Posterior cingulate gyrus (tissue), 11 donors: ENCODE measurements around the gene MYO5C.
"Not testable (repeated sequence)": the region's sequence is repeated elsewhere in the genome, so short reads cannot be mapped to it uniquely, and the experiment has no call there.

ENCODE experiments used
- DNase-seq, 10 donors: peaks; one replicate each; pipeline versions ENCODE4 v3.0.0 to v3.0.0-alpha.2; 2020 to 2021; ENCODE audit warnings: mixed read lengths in 3 of 10
- intact Hi-C: fragments of 100-400 bp; cut with DNase I; formaldehyde crosslinking; loops from one replicate; pipeline ENCODE4 v1.15.1; 2023

MYO5C gene

DNA sequence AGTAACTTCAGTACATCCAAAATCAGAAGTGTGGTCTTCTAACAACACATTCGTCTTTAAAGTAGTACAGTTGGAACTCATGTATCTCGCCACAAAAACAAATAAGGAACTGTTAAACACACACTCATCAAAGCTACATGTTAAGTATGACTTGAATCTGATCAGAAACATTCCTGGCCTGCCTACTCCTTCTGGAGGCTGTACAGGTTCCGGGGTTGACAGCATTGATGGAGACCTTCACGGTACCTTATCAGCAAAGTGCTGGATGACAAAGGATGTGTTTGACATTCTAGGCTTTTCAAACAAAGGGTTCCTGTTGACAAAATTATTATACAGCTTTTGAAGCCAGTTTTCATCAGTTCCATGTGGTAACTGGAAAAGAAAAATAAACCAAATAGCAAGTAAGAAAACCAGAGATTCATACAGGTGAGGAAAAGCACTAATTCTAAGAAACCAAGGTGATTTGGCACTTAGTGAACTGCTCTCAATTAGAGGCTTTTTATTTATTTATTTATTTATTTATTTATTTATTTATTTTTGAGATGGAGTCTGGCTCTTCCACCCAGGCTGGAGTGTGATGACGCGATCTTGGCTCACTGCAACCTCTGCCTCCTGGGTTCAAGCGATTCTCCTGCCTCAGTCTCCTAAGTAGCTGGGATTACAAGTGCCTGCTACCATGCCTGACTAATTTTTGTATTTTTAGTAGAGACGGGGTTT lies 44.3 kb downstream of the MYO5C start:
- no peak for DNase-seq
- intact Hi-C loops = no loop called here

DNA sequence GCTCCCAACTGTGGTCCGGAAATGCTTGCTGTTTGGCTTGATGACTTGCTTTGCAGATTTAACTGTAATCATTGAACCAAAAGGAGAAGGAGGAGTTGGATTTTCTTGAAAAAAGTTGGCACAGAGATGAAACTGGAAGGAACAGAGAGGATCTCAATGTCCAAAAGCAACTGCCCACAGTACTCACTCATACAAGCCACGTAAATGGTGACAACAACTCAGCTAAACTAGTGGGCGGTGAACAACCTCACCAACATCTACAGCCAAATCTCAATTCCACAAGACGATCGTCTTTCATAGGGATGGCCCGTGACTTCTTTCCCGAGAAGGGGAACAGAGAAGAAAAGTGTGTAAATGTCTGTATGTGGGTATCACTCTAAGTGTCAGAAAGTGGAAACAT lies 48.1 kb downstream of the MYO5C start:
- intact Hi-C loops = no loop called here
- no peak for DNase-seq

GRCh38 chr15:52246686-52247431 lies 48.7 kb downstream of the MYO5C start:
- intact Hi-C loops = no loop called here
- DNase-seq = no peak

DNA sequence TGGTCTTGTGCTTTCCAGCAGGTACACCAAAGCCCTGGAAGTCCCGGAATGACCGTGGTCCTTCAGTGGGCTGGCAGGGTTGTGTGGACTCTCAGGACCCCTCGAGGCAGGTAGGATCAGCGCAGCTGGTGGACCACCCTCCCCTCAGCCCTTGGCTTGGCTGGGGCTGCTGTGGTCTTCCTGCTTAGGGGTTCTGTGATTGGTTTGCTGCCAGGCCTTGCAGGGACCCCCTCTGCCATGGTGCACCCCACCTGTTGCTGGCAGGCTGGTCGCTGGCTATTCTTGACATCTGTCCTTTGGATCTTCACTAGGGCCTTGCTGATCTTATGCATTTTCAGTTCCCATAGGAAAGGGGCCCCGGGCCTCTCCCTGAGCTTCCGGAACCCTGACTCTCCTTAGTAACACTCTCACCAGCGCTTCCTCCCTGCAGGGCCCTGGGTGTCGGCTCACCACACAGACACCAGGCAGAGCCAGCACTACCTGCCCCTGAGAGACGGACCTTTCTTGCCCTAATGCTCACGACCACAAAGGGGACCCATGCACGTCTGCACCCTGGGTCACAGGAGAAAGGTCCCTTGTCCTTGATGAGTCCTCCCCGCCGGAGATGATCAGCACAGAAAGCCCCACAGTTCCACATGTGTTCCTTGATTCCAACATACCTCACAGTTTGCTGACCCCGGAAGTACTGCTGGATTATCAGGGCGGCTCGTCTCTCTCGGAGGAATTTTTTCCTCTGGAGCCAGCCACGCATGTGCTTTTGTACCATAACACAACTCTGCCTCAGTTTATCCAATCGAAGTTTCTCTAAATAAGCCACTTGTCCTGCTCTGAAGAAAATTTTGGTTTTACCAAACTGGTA lies 51.7 kb downstream of the MYO5C start:
- DNase-seq = peak in 1 of 10 donors; percentile 70
- intact Hi-C loops = no loop called here

DNA sequence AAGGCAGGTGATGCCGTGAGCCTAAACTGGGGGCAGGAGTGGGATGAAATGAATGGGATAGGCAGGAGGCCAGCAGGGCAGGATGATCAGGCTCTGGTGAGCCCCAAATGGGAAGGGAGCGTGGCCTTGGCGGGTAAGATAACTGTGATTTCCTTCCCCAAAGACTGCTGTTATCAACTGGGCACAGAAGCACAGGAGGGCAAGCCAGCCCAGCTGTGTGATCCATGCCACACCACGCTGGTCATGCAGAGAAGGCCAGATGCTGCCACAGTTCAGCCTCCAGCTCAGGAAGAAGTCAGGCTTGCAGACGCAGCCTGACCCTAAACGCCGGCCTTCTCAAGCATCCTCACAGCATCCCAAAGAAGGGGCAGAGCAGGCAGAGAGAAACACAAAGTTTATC lies 52.3 kb downstream of the MYO5C start:
- intact Hi-C loops = no loop called here
- DNase-seq = no peak

DNA sequence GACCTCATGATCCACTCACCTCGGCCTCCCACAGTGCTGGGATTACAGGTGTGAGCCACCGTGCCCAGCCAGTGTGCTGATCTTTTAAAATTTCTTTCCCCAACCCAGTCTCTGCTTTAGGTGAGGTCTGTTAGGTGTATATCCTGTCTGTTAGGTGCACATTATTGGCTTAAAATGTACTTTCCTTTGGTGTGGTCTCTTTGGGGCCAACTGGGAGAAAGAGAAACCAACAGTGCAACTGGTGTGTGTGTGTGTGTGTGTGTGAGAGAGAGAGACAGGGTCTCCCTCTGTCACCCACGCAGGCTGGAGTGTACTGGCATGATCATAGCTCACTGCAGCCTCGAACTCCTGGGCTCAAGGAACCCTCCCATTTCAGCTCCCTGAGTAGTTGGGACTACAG lies 54.1 kb downstream of the MYO5C start:
- intact Hi-C loops = no loop called here
- DNase-seq = no peak

DNA sequence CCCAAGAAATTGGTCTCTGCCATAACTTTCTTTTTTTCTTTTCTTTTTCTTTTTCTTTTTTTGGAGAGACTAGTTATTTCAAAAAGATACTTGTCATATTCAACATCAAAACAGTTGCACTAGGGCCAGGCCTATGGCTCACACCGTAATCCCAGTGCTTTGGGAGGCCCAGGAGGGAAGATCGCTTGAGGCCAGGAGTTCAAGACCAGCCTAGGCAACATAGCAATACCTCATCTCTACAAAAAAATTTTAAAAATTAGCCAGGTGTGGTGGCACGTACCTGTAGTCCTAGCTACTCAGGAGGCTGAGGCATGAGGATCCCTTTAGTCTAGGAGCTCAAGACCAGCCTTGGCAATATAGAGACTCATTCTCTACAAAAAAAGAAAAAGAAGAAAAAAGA lies 55.4 kb downstream of the MYO5C start:
- intact Hi-C loops = no loop called here
- DNase-seq = no peak

- intact Hi-C loops, DNase-seq: not testable (repeated sequence)
Measured at GRCh38 chr15:52238989-52239525, 56.5 kb downstream of the MYO5C start.

GRCh38 chr15:52238149-52238548 lies 57.5 kb downstream of the MYO5C start:
- intact Hi-C loops = no loop called here
- DNase-seq = peak in 1 of 10 donors; percentile 55

GRCh38 chr15:52236013-52236412 lies 59.6 kb downstream of the MYO5C start:
- no peak for DNase-seq
- intact Hi-C loops = no loop called here

DNA sequence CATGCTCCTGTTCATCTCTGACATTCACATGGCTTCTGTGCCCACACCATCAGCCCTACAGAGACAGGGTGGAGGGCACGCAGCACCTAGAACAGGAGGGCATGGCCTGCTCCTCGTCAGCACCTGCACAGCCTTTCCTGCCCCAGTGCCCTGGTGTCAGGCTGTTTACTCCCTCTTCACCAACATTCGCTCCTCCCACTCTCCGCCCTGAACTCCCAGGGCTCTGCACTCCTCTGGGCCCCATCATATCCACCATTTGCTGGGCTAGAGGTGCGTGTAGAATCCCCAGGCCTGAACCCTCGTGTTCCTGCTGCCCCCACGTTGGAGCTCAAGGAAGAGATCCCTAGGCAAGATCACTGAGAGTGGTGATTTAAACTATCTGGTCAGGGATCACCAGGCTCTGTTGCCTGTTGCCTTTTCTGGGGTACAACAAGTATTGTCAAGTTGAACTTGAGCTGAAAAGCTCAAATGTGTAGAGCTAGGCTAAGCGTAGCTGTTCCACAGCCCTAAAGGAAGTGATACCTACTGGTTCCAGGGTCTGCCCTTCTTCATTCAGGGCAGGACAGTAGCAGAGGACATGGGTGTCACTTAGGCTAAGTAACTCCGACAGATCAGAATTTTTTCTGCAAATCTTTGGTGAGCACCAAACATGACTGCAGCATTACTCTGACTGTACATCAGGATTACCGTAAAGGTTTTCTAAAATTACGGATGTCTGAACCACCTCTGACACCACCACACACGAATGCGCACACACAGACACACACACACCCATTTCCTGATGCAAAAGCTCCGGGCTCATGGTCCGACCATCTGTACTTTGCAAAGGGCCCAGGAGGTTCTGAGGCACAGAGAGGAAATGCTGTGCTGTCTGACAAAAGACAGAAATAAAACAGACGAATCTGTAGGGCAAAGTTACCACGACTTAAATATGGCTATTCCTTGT lies 60.7 kb downstream of the MYO5C start:
- DNase-seq = no peak
- intact Hi-C loops = no loop called here

DNA sequence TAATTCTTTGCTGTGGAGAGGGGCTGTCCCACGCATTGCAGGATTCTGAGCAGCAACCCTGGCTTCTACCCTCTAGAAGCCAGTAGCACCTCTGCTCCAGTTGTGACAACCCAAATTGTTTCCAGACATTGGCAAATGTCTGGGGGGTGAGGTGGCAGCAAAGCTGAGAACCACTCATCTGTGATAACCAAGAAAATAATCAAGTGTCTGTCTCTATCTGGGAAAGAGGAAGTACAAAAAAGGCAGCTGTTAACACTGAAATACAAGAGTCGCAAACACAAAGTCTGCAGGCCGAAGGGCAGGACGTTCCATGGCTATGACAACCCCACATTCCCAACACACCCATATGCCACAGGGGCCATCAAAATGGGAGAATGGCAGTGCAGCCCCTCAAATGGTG lies 62.2 kb downstream of the MYO5C start:
- no peak for DNase-seq
- intact Hi-C loops = no loop called here

GRCh38 chr15:52232327-52232726 lies 63.3 kb downstream of the MYO5C start:
- no peak for DNase-seq
- intact Hi-C loops = no loop called here

- DNase-seq = no peak
- intact Hi-C loops = no loop called here
Measured at GRCh38 chr15:52230073-52230472, 65.5 kb downstream of the MYO5C start.

- DNase-seq = no peak
Measured at GRCh38 chr15:52228921-52229320, 66.7 kb downstream of the MYO5C start.

GRCh38 chr15:52227456-52227855 lies 68.1 kb downstream of the MYO5C start:
- intact Hi-C loops = loop anchor here (5.0 kb wide), 1 partner anchor 340 kb away; no protein-coding TSS in a partner anchor
- peak in 5 of 10 donors; percentile 35 to 67 (median 52) for DNase-seq

More at GRCh38 chr15:52228921-52229320, 66.7 kb downstream of the MYO5C start:
- intact Hi-C loops = loop anchor here (5.0 kb wide), 1 partner anchor 342 kb away; no protein-coding TSS in a partner anchor

- DNase-seq = no peak
- intact Hi-C loops = loop anchor here (5.0 kb wide), 1 partner anchor 338 kb away; no protein-coding TSS in a partner anchor
Measured at GRCh38 chr15:52225230-52225629, 70.4 kb downstream of the MYO5C start.

DNA sequence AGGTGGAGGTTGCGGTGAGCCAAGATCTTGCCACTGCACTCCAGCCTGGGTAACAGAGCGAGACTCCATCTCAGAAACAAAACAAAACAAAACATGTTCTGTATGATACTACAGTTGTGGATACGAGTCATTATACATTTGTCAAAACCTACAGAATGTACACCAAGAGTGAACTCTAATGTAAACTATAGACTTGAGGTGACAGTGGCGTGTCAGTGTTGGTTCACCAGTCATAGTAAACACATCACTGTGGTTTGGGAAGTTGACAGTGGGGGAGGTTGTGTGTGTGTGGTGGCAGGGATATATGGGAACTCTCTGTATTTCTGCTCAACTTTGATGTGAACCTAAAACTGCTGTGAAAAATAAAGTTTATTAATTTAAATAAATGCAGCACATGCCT lies 71.4 kb downstream of the MYO5C start:
- intact Hi-C loops = no loop called here

GRCh38 chr15:52221730-52222129 lies 73.9 kb downstream of the MYO5C start:
- intact Hi-C loops = no loop called here
- no peak for DNase-seq

More for the DNA sequence above, 71.4 kb downstream of the MYO5C start:
- DNase-seq = no peak
